Activated CD8-positive, alpha-beta T cell treated with anti-CD3 and anti-CD28 coated beads for 36 hours (primary cell): ENCODE measurements around the gene GLRA2. TPM values are rescaled to one million over a fixed set of nuclear protein-coding genes. Genes with fewer than 3 reads are reported as not detected.

ENCODE experiments used
- ATAC-seq: fragments of 200-7000 bp; cut with Tn5 transposase; one replicate; pipeline ENCODE4 v1.10.0; 2021; ENCODE audit warnings: mild to moderate bottlenecking, moderate library complexity
- CTCF ChIA-PET: fragments of 350-600 bp; sonication (Branson Sonifier 250); formaldehyde crosslinking; loops from one replicate; lab custom pipeline; 2021; ENCODE audit warnings: antibody characterized with exemption; lab: Charles Lee
- POLR2A ChIA-PET: fragments of 350-600 bp; sonication (Branson Sonifier 250); formaldehyde crosslinking; loops from one replicate; lab custom pipeline; 2021; ENCODE audit warnings: antibody characterized with exemption; lab: Charles Lee
- DNase-seq: peaks from one replicate; pipeline ENCODE4 v3.0.0-alpha.2; 2020
- H3K27ac Mint-ChIP-seq: one replicate; pipeline ENCODE4 v1.8.0; 2021; ENCODE audit warnings: mild to moderate bottlenecking, mixed read lengths
- H3K27me3 Mint-ChIP-seq: one replicate; pipeline ENCODE4 v1.8.0; 2021; ENCODE audit warnings: mixed read lengths
- H3K36me3 Mint-ChIP-seq: one replicate; pipeline ENCODE4 v1.8.0; 2021; ENCODE audit warnings: low read depth, mixed read lengths
- H3K4me1 Mint-ChIP-seq: one replicate; pipeline ENCODE4 v1.8.0; 2021; ENCODE audit warnings: low read depth, mixed read lengths
- H3K4me3 Mint-ChIP-seq: one replicate; pipeline ENCODE4 v1.8.0; 2021; ENCODE audit warnings: mild to moderate bottlenecking, moderate library complexity, mixed read lengths
- H3K9me3 Mint-ChIP-seq: one replicate; pipeline ENCODE4 v1.8.0; 2021; ENCODE audit warnings: mixed read lengths
- intact Hi-C: fragments of 100-400 bp; cut with micrococcal nuclease; formaldehyde crosslinking; loops from one replicate; pipeline ENCODE4 v1.10.0; 2022
- total RNA-seq, 2 experiments: library from RNA; stranded (reverse); gene quantifications; one replicate each; pipeline ENCODE4 v1.2.3, GENCODE V29; 2021
- TF ChIP-seq, protein P1 (sequence below): fragments of 200-600 bp; IDR thresholded peaks from one replicate; pipeline ENCODE4 v1.8.0; 2022; ENCODE audit warnings: antibody characterized with exemption, mild to moderate bottlenecking

Gene GLRA2
- total RNA-seq, 2 experiments from 2014 or later: not detected

DNA sequence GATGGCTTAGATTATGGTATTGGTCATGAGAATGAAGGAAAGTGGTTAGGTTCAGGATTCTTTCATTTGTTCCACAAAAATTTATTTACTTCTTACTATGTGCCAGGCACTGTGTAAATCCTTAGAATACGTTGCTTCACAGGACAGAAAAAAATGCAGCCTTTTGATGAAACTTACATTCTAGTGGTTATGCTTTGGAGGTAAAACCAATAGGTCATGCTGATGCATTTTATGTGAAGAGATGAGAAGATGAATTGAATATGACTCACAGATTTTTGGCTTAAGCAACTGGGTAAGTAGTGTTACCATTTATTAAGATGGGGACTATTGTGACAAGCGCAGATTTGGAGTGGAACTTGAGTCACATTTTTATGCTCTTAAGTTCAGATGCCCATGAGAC is 165.3 kb downstream of the GLRA2 start:
- CTCF ChIA-PET: no interaction called here
- Mint-ChIP-seq H3K9me3 (no peaks in the 10 kb centered on the region), H3K4me3 (no peak overlapping the region), H3K27me3 (no peaks in the 10 kb centered on the region), H3K36me3 (no peaks in the 10 kb centered on the region), H3K27ac (no peak overlapping the region), H3K4me1 (no peaks in the 10 kb centered on the region)
- intact Hi-C loops: no loop called here
- no peak for ATAC-seq
- POLR2A ChIA-PET: no interaction called here
- no peak for DNase-seq
- TF ChIP-seq, protein P1, sequence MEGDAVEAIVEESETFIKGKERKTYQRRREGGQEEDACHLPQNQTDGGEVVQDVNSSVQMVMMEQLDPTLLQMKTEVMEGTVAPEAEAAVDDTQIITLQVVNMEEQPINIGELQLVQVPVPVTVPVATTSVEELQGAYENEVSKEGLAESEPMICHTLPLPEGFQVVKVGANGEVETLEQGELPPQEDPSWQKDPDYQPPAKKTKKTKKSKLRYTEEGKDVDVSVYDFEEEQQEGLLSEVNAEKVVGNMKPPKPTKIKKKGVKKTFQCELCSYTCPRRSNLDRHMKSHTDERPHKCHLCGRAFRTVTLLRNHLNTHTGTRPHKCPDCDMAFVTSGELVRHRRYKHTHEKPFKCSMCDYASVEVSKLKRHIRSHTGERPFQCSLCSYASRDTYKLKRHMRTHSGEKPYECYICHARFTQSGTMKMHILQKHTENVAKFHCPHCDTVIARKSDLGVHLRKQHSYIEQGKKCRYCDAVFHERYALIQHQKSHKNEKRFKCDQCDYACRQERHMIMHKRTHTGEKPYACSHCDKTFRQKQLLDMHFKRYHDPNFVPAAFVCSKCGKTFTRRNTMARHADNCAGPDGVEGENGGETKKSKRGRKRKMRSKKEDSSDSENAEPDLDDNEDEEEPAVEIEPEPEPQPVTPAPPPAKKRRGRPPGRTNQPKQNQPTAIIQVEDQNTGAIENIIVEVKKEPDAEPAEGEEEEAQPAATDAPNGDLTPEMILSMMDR: no peak

GRCh38 chrX:14697451-14697850 is 168.1 kb downstream of the GLRA2 start:
- intact Hi-C loops: no loop called here
- ATAC-seq: peak; percentile 30
- Mint-ChIP-seq H3K27me3 (no peaks in the 10 kb centered on the region), H3K27ac (no peak overlapping the region), H3K36me3 (no peaks in the 10 kb centered on the region), H3K4me1 (no peaks in the 10 kb centered on the region), H3K4me3 (no peak overlapping the region), H3K9me3 (no peaks in the 10 kb centered on the region)
- TF ChIP-seq, protein P1: peak; percentile 44
- CTCF ChIA-PET: interaction anchor here (1.4 kb wide), 1 partner anchor 9 kb away, joined by 4 read pairs; no protein-coding TSS in a partner anchor
- peak; percentile 35 for DNase-seq
- POLR2A ChIA-PET: no interaction called here

DNA sequence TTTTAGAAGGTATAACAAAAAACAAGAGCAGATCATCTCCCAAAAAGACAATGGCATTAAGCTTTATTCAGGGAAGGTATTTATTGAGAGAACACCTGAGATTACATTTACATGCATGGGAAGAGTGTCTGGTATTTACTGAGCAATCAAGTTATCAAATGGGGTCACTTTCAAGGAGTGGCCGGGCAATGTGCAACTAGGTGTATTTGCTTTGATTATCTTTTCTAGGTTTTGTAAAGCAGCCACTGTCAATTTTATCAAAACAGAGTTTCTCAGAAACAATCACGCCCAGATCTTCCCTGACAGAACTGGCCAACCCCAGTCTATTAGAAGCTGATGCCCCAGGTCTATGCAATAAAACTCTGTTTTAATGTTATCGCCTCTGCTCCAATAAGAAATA is 169.5 kb downstream of the GLRA2 start:
- Mint-ChIP-seq H3K36me3 (no peaks in the 10 kb centered on the region), H3K4me3 (no peak overlapping the region), H3K4me1 (no peaks in the 10 kb centered on the region), H3K9me3 (no peaks in the 10 kb centered on the region), H3K27me3 (no peaks in the 10 kb centered on the region), H3K27ac (no peak overlapping the region)
- ATAC-seq: no peak
- ChIA-PET POLR2A (no interaction called here), CTCF (no interaction called here)
- intact Hi-C loops: no loop called here
- TF ChIP-seq, protein P1: no peak
- no peak for DNase-seq

- no peaks in the 10 kb centered on the region for H3K4me1 Mint-ChIP-seq
- ChIA-PET POLR2A (no interaction called here), CTCF (no interaction called here)
- H3K36me3 Mint-ChIP-seq: no peaks in the 10 kb centered on the region
- H3K27me3 Mint-ChIP-seq: no peaks in the 10 kb centered on the region
- no peak overlapping the region for H3K27ac Mint-ChIP-seq
- no peaks in the 10 kb centered on the region for H3K9me3 Mint-ChIP-seq
- DNase-seq (no peak), ATAC-seq (no peak)
- intact Hi-C loops: no loop called here
- TF ChIP-seq, protein P1: no peak
- H3K4me3 Mint-ChIP-seq: no peak overlapping the region
Observed at GRCh38 chrX:14700982-14701381, 171.6 kb downstream of the GLRA2 start.

- DNase-seq: no peak
- POLR2A ChIA-PET: no interaction called here
- Mint-ChIP-seq H3K4me3 (no peak overlapping the region), H3K36me3 (no peaks in the 10 kb centered on the region), H3K27me3 (no peaks in the 10 kb centered on the region), H3K27ac (no peak overlapping the region), H3K9me3 (no peaks in the 10 kb centered on the region), H3K4me1 (no peaks in the 10 kb centered on the region)
- ATAC-seq: no peak
- CTCF ChIA-PET: no interaction called here
- TF ChIP-seq, protein P1: no peak
- intact Hi-C loops: no loop called here
Observed at GRCh38 chrX:14702145-14702544, 172.8 kb downstream of the GLRA2 start.
